Fibroblast of lung (primary cell): ENCODE measurements around the gene MAD2L1BP. TPM values are rescaled to one million over a fixed set of nuclear protein-coding genes. Genes with fewer than 3 reads are reported as not detected.

Source experiments
- DNase-seq, 2 donors: peaks; one replicate each; pipeline versions ENCODE4 v3.0.0 to v3.0.0-alpha.2; 2010; ENCODE audit warnings: low read depth in 2 of 2
- H2AFZ ChIP-seq: 2 replicates; pipeline ENCODE4 v1.5.1; 2012; ENCODE audit warnings: low read length, control low read depth, inconsistent platforms
- H3K27ac ChIP-seq: 2 replicates; pipeline ENCODE4 v1.5.1; 2011; ENCODE audit warnings: low read length, control low read depth; ENCODE audit not compliant: insufficient read depth
- H3K27me3 ChIP-seq: 2 replicates; pipeline ENCODE4 v1.5.1; 2011; ENCODE audit warnings: mild to moderate bottlenecking, low read length; ENCODE audit not compliant: control insufficient read depth, insufficient read depth
- H3K36me3 ChIP-seq: 2 replicates; pipeline ENCODE4 v1.5.1; 2011; ENCODE audit warnings: low read length; ENCODE audit not compliant: control insufficient read depth, insufficient read depth
- H3K4me1 ChIP-seq: 2 replicates; pipeline ENCODE4 v1.5.1; 2011; ENCODE audit warnings: low read length; ENCODE audit not compliant: control insufficient read depth, insufficient read depth; ENCODE audit errors: extremely low read depth
- H3K4me2 ChIP-seq: 2 replicates; pipeline ENCODE4 v1.5.1; 2011; ENCODE audit warnings: low read length, control low read depth; ENCODE audit not compliant: insufficient read depth; ENCODE audit errors: extremely low read depth
- H3K4me3 ChIP-seq, 4 experiments: fragments of 200-600 bp in 1 of 4; sonication (generic) in 1 of 4; replicated peaks in 1 of 4; 2 replicates each; pipeline ENCODE4 v1.5.1; 2011 to 2016; ENCODE audit warnings: low read length in 4 of 4, low read depth in 3 of 4, mild to moderate bottlenecking in 3 of 4, control low read depth in 2 of 4, inconsistent platforms in 1 of 4, mixed read lengths in 1 of 4; ENCODE audit not compliant: insufficient read depth in 1 of 4; ENCODE audit errors: control extremely low read depth in 1 of 4
- H3K79me2 ChIP-seq: 2 replicates; pipeline ENCODE4 v1.5.1; 2012; ENCODE audit warnings: mild to moderate bottlenecking, low read length, inconsistent platforms; ENCODE audit not compliant: control insufficient read depth, insufficient read depth
- H3K9ac ChIP-seq: 2 replicates; pipeline ENCODE4 v1.5.1; 2011; ENCODE audit warnings: mild to moderate bottlenecking, low read length, control low read depth; ENCODE audit not compliant: insufficient read depth
- H3K9me3 ChIP-seq: 2 replicates; pipeline ENCODE4 v1.5.1; 2012; ENCODE audit warnings: low read depth, low read length; ENCODE audit not compliant: control insufficient read depth, insufficient read depth
- H4K20me1 ChIP-seq: 2 replicates; pipeline ENCODE4 v1.5.1; 2011; ENCODE audit warnings: low read length; ENCODE audit not compliant: control insufficient read depth, insufficient read depth; ENCODE audit errors: extremely low read depth
- EZH2 ChIP-seq: IDR thresholded peaks from 2 replicates; pipeline ENCODE4 v1.5.1; 2012; ENCODE audit warnings: low read length, control low read depth, mild to moderate bottlenecking; ENCODE audit errors: missing control alignments
- polyA plus RNA-seq, 2 donors: library from polyadenylated mRNA; depleted of rRNA in 1 of 2; stranded (reverse) in 1 of 2; unstranded in 1 of 2; fragments of >200 nt; gene quantifications; 2 replicates each; pipeline ENCODE4 v1.2.1, GENCODE V29; 2011 to 2012; ENCODE audit warnings: missing spikeins in 1 of 2
- total RNA-seq: library from RNA; depleted of rRNA; stranded (reverse); fragments of >200 nt; gene quantifications from 2 replicates; pipeline ENCODE4 v1.2.1, GENCODE V29; 2014
- TF ChIP-seq, protein P1 (sequence below), 2 donors: IDR thresholded peaks in 1 of 2; conservative IDR thresholded peaks in 1 of 2; 1 replicate in 1 of 2; 2 replicates in 1 of 2; pipeline ENCODE4 v1.5.1; 2011 to 2012; ENCODE audit warnings: low read length in 2 of 2, control low read depth in 1 of 2, inconsistent platforms in 1 of 2, low read depth in 1 of 2, mild to moderate bottlenecking in 1 of 2

The MAD2L1BP gene
- total and polyA plus RNA-seq, 2 donors (not counting 1 experiment from before 2014, with no cell fraction given): 19.2 to 34.5 TPM

DNA sequence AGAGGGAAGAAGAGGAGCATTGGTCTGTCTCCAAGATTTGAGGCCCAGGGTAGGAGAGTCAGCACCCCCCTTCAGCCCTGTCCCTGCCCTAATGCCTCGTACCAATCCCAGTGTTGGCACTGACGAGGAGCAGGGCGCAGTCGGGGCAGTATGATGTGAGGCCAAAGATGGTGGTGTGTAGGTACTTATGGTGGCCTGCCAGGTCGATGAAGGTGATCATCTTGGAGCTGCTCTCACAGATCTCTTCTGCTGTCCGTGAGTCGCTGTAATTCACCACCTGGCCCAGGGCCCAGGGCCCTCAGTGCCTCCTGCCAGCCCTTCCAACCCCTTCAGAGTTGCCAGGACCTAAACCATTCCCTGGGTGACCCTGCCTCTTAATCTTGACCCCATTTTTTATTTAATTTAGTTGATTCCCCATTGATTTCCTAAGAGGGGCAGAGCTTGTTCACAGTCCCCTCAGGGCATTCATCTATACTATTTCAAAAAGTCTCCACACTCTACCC is 10.8 kb upstream of the MAD2L1BP start:
- DNase-seq: no peak
- peaks cover 11% of the 10 kb centered on the region for H3K4me1 ChIP-seq
- no peak overlapping the region for H2AFZ ChIP-seq
- no peak overlapping the region for H3K27ac ChIP-seq
- peaks cover 39% of the 10 kb centered on the region for H3K36me3 ChIP-seq
- H3K4me3 ChIP-seq: no peak overlapping the region
- peaks cover 29% of the 10 kb centered on the region for H3K79me2 ChIP-seq
- no peaks in the 10 kb centered on the region for H3K27me3 ChIP-seq
- no peak overlapping the region for H3K4me2 ChIP-seq
- TF ChIP-seq, protein P1, sequence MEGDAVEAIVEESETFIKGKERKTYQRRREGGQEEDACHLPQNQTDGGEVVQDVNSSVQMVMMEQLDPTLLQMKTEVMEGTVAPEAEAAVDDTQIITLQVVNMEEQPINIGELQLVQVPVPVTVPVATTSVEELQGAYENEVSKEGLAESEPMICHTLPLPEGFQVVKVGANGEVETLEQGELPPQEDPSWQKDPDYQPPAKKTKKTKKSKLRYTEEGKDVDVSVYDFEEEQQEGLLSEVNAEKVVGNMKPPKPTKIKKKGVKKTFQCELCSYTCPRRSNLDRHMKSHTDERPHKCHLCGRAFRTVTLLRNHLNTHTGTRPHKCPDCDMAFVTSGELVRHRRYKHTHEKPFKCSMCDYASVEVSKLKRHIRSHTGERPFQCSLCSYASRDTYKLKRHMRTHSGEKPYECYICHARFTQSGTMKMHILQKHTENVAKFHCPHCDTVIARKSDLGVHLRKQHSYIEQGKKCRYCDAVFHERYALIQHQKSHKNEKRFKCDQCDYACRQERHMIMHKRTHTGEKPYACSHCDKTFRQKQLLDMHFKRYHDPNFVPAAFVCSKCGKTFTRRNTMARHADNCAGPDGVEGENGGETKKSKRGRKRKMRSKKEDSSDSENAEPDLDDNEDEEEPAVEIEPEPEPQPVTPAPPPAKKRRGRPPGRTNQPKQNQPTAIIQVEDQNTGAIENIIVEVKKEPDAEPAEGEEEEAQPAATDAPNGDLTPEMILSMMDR (conservative IDR thresholded peaks at IDR 0.05 in 1 of 2, IDR thresholded peaks at IDR 0.05 in 1 of 2; ENCODE audit: low read depth in 1 of 2, low read length in 2 of 2): no peak
- TF ChIP-seq EZH2: no peak
- no peak overlapping the region for H3K9ac ChIP-seq
- H3K9me3 ChIP-seq: no peaks in the 10 kb centered on the region
- H4K20me1 ChIP-seq: no peaks in the 10 kb centered on the region

DNA sequence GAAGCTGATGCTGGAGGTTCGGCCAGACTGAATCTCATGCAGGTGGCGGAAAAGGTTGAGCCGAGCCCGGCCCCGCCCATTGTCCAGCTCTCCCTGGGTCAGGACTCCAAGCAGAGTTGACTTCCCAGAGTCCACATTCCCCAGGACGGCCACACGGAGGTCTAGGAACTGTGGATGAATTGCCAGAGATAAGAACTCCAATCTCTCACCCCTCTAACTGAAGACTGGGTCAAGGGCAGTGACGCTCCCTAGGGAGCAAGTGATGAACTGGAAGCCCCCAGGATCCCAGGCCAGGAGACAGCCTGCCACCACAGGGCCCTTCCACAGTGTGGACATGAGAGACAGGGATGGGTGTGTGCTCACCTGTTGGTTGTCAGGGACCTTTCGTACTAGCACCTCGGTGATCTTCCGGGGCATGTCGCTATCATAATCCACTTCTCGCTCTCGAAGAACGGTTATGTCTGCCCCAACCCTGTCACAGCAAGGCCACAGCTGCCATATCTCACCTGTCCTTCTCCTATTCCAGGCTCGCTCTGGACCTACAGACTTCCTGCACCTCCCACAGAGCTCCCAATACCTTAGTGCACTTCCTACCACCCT is 10.1 kb upstream of the MAD2L1BP start:
- Histone ChIP-seq H3K36me3 (peaks cover 38% of the 10 kb centered on the region), H2AFZ (no peak overlapping the region), H3K9me3 (no peaks in the 10 kb centered on the region), H3K9ac (no peak overlapping the region), H4K20me1 (no peaks in the 10 kb centered on the region), H3K4me3 (peak overlapping the region in 1 of 4 experiments; percentile 86), H3K4me1 (peaks cover 11% of the 10 kb centered on the region), H3K79me2 (peaks cover 29% of the 10 kb centered on the region), H3K27ac (no peak overlapping the region), H3K27me3 (no peaks in the 10 kb centered on the region), H3K4me2 (no peak overlapping the region)
- DNase-seq: no peak
- TF ChIP-seq EZH2: no peak
- TF ChIP-seq, protein P1 (conservative IDR thresholded peaks at IDR 0.05 in 1 of 2, IDR thresholded peaks at IDR 0.05 in 1 of 2; ENCODE audit: low read depth in 1 of 2, low read length in 2 of 2): no peak

- H3K36me3 ChIP-seq: peaks cover 25% of the 10 kb centered on the region
- no peaks in the 10 kb centered on the region for H4K20me1 ChIP-seq
- H3K9ac ChIP-seq: peak overlapping the region; percentile 51
- H2AFZ ChIP-seq: no peak overlapping the region
- peak overlapping the region; percentile 83 for H3K4me2 ChIP-seq
- H3K27me3 ChIP-seq: no peaks in the 10 kb centered on the region
- DNase-seq: peak; percentile 94 to 99
- H3K4me1 ChIP-seq: peaks cover 14% of the 10 kb centered on the region
- no peak for TF ChIP-seq EZH2
- TF ChIP-seq, protein P1 (conservative IDR thresholded peaks at IDR 0.05 in 1 of 2, IDR thresholded peaks at IDR 0.05 in 1 of 2; ENCODE audit: low read depth in 1 of 2, low read length in 2 of 2): no peak
- H3K4me3 ChIP-seq: peak overlapping the region; percentile 8 to 99 (median 58)
- H3K9me3 ChIP-seq: no peaks in the 10 kb centered on the region
- H3K27ac ChIP-seq: peak overlapping the region; percentile 94
- peaks cover 29% of the 10 kb centered on the region for H3K79me2 ChIP-seq
Measured at GRCh38 chr6:43627008-43627825, 8.4 kb upstream of the MAD2L1BP start.
